Glomerular endothelial cell (primary cell): Measurements from ENCODE around the gene ADAMTS8. TPM values are rescaled to one million over a fixed set of nuclear protein-coding genes. Genes with fewer than 3 reads are reported as not detected.
A peak's percentile ranks its signal among the peaks of the same experiment; 100 is the strongest.
"Not testable (repeated sequence)": the region's sequence is repeated elsewhere in the genome, so short reads cannot be mapped to it uniquely, and the experiment has no call there.

Source experiments
- DNase-seq: peaks from one replicate; pipeline ENCODE4 v3.0.0-alpha.2; 2011; ENCODE audit warnings: low read depth, low spot score; ENCODE audit errors: extremely low read depth
- total RNA-seq: library from RNA; depleted of rRNA; stranded (reverse); fragments of >200 nt; gene quantifications from 2 replicates; pipeline ENCODE4 v1.2.3, GENCODE V29; 2015

The ADAMTS8 gene
- total RNA-seq, 1 donor from 2014 or later = not detected

GRCh38 chr11:130439160-130439519 is 10.7 kb upstream of the ADAMTS8 start:
- no peak for DNase-seq

- DNase-seq = not testable (repeated sequence)
Measured at GRCh38 chr11:130438401-130439159, 10.2 kb upstream of the ADAMTS8 start.

GRCh38 chr11:130437848-130438247 is 9.4 kb upstream of the ADAMTS8 start:
- DNase-seq = no peak

- DNase-seq = no peak
Measured at GRCh38 chr11:130436171-130436570, 7.8 kb upstream of the ADAMTS8 start.

- no peak for DNase-seq
Measured at GRCh38 chr11:130435671-130436070, 7.3 kb upstream of the ADAMTS8 start.

- peak; percentile 47 for DNase-seq
Measured at GRCh38 chr11:130434521-130435223, 6.3 kb upstream of the ADAMTS8 start.

- DNase-seq = no peak
Measured at GRCh38 chr11:130433357-130433756, 4.9 kb upstream of the ADAMTS8 start.

GRCh38 chr11:130431801-130432200 is 3.4 kb upstream of the ADAMTS8 start:
- DNase-seq = no peak

- peak; percentile 29 for DNase-seq
Measured at GRCh38 chr11:130431331-130431773, 2.9 kb upstream of the ADAMTS8 start.

GRCh38 chr11:130429983-130430382 is 1.6 kb upstream of the ADAMTS8 start:
- DNase-seq = no peak

GRCh38 chr11:130429120-130429681 is 792 bp upstream of the ADAMTS8 start:
- no peak for DNase-seq

- no peak for DNase-seq
Measured at GRCh38 chr11:130427581-130428315, 661 bp downstream of the ADAMTS8 start.

GRCh38 chr11:130426837-130427341 is 1.5 kb downstream of the ADAMTS8 start:
- DNase-seq = no peak

- DNase-seq = no peak
Measured at GRCh38 chr11:130426223-130426836, 2.1 kb downstream of the ADAMTS8 start.

- no peak for DNase-seq
Measured at GRCh38 chr11:130425156-130425555, 3.3 kb downstream of the ADAMTS8 start.

GRCh38 chr11:130424613-130425140 is 3.7 kb downstream of the ADAMTS8 start:
- no peak for DNase-seq

GRCh38 chr11:130423541-130424142 is 4.8 kb downstream of the ADAMTS8 start:
- DNase-seq = no peak

GRCh38 chr11:130422251-130422995 is 6.0 kb downstream of the ADAMTS8 start:
- DNase-seq = no peak

GRCh38 chr11:130421697-130422096 is 6.7 kb downstream of the ADAMTS8 start:
- no peak for DNase-seq
